HG03045 (cell line): Measurements from ENCODE around the gene CCDC201.

Experiments
- ATAC-seq: cut with Tn5 transposase; IDR thresholded peaks from one replicate; pipeline ENCODE4 v1.9.1; 2021; ENCODE audit warnings: mild to moderate bottlenecking, moderate library complexity; ENCODE audit not compliant: unreplicated experiment

The CCDC201 gene

DNA sequence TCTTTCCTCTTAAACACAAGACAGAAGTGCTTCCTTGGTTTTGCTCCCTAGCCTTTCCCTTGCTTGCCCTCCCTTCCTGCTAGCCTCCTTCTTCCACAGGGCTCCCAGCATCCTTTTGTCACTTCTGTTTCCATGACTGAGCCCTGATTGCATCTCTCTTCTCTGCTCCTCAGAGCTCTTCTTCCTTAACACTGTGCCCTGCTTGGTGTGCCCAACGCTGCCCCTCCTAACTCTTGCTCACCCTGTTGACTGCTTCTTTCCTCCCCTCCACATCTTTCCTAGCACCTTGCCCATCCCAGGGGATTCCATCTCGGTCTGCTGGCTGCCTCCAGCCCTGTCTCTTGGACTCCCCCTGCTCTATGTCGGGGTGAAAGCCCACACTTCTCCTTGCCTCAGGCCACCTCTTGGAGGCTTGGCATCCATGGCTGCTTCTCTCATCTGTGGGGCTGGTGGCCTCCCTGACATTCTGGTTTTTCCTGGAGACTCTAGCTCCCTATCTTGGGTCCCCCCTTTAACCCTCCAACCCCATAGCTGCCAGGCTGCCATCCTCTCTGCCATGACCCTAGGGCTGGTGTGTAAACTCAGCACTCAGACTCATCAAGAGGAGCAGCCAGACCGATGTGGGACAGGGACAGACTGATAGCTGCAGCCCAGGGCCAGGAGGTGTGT, 21.2 kb upstream of the CCDC201 start:
- ATAC-seq = no peak

DNA sequence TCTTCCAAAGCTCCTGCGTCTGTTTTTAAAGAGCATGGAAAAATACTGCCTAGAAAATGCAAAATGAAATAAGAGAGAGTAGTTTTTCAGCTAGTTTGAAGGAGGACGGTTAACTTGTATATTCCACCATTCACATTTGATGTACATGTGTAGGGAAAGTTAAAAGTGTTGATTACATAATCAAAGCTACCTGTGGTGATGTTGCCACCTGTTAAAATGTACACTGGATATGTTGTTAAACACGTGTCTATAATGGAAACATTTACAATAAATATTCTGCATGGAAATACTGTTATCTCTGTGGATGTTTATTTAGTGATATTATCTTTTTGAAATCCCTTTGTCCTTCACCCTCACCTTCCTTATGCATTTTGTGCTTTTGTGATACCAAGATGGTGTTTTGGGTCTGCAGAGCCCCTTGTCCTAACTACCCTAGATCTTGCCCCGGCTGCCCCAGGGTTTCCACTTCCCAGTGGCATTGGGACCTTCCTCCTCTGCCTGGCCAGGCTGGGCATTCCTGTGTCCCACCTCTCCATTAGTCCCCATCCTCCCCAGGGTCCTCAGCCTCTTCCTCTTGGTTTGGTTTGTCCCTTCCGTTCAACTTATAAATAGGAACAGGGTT, 20.6 kb upstream of the CCDC201 start:
- ATAC-seq = no peak

DNA sequence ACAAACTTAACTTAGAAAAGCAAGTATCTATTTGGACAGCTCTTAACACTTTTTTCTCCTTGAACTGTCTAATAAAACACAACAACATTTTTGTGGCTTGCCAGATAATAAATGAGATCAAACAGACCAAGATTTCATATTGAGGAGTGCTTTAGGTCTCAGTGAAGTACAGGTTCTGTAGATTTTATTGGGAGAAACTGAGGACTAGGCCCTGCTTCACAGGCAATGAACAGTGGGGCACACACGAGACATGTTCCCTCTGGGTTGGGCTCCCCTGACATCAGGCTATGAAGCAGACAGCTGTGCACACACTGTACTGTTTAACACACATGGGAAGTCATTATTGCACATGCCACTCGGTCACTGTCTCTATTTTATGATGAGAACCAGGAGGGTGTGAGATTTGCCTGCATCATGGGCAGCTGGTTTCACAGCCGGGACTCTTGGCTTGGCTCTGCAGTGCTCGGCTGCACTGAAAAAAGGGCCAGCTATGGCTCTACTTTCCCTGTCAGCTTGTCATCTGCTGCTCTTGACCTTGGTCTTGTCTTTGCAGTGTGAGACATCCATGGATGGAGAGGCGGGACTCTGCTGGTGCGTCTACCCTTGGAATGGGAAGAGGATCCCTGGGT, 19.6 kb upstream of the CCDC201 start:
- no peak for ATAC-seq

DNA sequence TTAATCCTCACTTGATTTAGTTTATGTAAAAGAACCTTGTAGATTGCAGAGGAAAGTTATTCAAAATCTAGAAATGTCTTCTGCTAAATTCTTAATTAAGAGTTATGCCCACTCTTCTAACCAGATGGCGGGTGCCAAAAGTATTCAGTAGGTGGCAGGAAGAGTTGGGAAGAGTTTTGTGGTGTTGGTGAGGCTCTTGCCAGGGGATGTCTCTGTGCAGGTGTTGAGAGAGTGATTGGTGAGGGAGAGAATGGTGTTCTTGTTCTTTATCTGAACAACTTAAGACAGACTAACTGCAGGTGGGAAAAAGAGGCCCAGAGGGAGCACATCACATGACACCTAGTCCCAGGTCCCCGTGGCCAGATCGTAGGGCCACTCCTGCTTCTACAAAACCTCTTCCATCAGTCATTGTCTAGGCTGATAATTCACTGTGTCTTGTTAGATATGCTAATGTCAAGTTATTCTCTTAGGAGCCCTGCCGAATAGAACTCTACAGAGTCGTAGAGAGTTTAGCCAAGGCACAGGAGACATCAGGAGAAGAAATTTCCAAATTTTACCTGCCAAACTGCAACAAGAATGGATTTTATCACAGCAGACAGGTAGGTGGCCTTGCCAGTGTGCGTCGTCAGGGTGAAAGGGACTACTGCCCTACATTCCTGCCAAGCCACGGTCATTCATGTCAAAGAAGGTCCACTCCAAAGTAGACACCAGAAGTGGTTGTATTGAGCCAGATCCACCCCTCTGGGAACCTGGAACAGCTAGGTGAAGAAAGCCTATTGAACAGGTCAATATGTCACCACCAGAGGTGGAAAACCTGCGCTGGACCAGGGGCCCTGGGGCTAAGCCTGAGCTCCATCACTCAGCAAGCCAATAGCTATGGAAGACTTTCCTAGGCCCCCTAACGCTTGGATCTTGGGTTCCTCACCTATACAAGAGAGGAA, 18.9 kb upstream of the CCDC201 start:
- no peak for ATAC-seq

DNA sequence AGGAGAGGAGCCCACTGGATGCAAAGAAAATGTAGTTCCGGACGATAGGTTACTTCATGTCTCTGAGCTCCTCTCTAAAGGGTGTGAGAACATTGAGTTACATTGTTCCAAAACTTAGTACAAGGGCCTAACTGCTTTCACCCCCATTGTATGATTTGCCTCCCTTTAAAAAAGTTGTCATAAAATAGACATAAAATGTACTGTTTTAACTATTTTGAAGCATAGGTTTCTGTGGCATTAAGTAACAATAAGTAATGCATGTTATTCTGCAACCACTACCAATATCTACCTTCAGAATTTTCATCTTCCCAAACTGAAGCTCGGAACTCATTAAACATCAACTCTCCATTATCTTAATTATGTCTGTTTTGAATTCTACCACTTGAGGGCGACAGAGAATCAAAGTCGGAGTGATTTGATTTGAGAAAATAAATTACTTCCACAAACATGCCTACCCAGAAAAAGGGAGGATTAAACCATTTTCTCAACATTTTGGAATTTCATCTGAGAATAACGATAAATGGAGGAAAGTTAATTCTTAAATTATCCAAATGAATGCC, 18.1 kb upstream of the CCDC201 start:
- no peak for ATAC-seq

DNA sequence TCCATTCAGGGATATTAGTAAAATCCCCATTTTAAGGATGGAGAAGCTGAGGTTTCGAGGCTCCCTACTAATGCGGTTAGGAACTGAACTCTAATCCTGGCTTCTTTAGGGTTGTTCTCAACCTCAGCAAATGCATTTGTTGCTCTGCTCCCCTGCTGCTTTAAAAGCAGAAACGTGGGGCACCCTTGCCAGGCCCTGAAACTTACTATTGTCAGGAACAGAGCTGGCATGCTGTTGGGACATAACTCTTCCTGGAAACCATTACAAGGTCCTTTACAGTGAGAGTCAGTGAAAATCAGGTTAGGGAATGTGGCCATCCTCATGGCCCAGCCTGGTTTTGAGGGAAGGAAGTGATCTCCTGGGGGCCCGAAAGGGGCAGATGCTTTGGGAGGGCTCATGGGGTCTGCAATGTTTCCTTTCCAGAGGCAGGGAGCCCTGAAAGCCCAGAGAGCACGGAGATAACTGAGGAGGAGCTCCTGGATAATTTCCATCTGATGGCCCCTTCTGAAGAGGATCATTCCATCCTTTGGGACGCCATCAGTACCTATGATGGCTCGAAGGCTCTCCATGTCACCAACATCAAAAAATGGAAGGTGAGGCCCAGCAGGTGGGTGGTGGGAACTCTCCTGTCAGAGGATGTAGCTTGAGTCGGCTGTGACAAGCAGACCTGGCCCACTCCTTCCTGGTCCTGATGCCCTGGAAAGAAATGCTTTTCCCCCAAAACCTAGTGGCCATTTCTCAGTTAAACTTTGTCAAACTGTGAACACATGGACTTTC, 17.4 kb upstream of the CCDC201 start:
- ATAC-seq = no peak

DNA sequence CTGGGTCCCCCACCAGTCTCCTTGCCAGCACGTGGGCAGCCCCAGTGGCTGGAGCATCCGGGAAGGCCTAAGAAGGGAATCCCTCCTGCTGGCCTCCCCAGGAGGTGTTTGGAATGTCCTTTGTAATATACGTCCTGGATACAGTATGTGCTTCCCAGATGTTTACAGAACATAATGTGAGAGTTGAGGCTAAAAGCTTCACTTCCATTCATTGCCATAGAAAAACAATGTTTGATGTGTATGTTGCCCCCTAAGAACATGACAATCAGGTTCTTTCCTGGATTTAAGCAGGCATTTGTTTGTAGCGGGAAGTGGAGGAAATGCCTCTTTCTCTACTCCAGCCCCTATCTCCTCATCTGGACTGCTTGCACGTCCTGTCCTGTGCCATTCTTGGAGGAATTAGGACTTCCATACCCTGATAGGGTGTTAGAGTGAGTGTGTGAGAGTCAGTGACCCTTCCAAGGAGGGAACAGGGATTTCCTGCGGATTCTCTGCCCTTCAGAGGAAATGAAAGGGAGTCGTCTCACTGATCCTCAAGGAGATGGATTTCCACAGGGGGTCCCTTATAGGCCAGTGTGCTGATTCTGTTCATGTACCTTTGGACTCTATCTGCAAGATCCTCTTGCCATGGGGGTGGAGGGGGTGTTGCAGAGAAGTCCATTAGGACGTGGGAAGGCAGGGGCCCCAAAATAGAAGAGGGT, 16.6 kb upstream of the CCDC201 start:
- ATAC-seq = no peak

DNA sequence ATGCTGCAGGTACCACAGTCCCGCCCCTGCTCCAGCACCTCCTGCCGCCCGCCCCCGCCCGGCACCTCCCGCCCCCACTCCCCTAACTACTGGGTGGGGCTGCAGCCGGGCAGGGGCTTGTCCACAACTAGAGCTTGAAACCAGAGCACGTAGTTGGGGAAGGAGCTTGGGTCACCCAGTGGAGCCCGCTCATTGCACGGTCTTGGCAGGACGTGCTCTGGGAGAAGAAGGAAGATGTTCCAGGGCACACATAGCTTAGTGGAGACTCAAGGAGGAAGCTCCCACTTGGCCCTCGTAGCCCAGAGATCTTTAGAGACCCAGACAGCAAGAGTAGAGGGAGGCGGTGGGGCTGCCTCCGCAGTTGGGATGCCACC, 16.1 kb upstream of the CCDC201 start:
- ATAC-seq = no peak

DNA sequence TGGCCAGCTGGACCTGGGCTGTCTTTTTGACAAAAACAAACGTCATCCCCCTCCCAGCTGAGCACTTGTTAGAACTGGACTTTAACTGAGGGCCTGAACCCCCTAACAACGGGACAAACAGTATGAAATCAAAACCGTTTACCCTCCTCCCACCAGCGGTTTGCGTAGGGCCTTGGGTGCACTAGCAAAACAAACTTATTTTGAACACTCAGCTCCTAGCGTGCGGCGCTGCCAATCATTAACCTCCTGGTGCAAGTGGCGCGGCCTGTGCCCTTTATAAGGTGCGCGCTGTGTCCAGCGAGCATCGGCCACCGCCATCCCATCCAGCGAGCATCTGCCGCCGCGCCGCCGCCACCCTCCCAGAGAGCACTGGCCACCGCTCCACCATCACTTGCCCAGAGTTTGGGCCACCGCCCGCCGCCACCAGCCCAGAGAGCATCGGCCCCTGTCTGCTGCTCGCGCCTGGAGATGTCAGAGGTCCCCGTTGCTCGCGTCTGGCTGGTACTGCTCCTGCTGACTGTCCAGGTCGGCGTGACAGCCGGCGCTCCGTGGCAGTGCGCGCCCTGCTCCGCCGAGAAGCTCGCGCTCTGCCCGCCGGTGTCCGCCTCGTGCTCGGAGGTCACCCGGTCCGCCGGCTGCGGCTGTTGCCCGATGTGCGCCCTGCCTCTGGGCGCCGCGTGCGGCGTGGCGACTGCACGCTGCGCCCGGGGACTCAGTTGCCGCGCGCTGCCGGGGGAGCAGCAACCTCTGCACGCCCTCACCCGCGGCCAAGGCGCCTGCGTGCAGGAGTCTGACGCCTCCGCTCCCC, 15.5 kb upstream of the CCDC201 start, which contains the start of gene IGFBP1:
Gene IGFBP1, plus strand, starts transcription at position 304 of the 808 bp plus-strand sequence. Its CDS starts 165 bp downstream, at position 469.
- ATAC-seq = no peak

DNA sequence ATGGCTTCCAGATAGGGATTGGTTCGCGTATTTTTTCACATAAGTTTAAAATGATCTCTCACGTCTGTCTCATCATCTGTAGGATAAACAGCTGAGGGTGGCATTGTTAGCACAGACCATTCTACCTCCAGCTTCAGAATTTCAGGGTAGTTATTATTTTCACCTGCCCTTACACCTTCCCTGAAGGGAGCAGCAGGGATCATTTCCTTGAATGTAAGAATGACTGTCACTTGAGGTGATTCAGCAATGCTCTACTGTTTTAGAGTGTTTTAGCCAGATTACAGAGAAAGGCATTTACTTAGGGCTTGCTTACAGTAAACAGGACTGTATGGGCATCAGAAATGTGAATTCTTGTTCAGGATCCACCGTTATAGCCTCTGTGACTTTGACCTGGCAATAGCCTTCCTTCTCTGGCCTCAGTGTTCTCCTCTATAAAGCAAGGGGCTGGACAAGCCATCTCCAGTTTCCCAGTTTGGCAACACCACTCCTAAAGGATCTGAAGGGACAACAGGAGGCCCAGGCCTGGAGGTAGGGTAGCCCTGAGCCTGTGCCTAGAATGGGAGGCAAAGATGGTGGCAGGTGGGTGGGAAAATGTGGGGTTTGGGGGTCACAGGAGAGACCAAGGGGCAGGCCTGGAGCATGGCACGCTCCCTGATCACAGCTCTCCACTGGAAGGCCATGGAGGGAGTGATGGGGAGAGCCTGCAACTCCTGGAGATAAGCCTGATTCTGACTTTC, 14.2 kb upstream of the CCDC201 start:
- ATAC-seq = no peak

DNA sequence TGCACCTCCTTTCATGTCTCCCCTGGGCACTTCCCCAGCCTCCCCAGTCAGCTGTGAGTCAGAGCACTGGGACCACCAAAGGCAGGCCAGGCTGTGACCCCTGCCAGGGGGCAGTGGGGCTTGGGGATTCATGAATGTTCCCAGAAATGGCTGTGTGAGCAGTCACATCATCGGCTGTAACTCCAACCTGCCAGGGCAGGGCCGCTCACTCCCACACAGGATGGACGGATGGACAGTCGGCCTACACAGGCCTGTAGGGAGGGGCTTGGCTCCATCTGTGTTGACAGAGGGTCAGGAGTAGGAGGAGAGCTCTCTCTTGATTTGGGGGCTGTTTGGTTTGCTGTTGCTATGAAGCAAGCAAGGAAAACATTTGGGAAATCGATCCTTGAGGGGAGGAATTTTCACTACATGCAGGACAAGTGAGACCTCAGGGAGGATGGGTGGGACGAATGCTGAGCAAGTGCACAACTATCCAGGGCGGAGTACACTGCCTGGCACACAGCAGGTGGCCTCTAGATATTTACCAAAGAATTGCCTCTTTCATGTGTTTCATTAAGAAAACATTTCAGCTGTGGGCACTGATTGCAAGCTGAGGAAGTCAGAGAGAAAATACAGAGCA, 12.5 kb upstream of the CCDC201 start:
- ATAC-seq = no peak

DNA sequence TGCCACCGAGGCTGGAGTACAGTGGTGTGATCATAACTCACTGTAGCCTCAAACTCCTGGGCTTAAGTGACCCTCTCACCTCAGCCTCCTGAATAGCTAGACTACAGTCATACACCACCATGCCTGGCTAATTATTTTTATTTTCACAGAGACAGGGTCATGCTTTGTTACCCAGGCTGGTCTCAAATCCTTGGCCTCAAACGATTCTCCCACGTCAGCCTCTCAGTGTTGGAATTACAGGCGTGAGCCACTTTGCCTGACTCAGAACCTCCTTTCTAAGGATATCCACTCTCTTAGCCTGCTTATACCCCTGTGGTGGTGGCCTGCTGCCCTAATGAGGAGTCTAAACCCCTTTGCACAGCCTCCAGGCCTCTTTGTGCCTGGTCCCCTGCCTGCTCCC, 11.3 kb upstream of the CCDC201 start:
- ATAC-seq = no peak

DNA sequence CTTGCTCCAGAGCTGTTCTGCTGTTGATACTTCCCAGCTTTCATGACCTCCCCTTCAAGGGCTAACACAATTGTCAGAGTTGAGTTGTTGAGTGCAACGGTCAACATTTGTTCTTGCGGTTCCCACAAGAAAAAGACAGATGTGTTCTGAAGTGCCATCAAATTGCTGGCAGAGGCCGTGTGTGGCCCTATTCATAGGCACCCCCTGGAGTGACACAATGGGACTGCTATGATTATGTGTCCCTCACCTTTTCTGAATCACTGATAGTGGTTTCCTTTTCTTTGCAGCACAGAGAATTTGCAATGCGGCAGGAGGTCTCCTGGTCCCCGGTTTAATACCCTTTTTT, 9.6 kb upstream of the CCDC201 start:
- no peak for ATAC-seq

DNA sequence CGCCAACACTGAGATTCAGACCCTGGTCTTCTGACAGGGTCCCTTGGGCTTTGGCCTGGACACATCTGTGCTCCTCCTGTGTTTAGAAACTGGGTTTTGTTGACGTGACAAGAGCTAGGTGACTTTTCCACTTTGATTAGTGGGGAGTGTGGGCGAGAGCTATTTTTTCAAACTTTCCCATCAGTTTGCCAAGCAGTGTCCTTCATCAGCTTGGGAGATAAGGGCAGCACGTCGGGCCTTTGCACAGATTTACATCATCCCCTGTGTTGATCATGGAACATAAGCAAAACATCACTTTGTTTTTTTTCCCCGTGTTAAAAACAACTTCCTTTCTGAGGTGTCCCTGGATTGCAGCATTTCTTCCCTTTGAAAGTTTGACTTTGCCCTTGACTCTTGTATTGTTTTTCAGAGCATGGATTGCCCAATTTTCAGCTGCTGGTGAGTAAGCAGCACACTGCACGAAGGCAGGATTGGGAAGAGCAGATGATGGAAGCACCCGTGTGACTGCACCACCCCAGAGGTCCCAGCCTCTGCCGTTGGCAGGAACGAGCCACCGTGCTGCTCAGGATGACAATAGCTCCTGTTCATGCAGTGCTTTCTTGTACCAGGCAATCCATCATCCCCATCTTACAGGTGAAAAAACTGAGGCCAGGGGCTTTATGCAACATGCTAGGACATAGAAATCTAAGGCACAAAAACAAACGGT, 9.0 kb upstream of the CCDC201 start:
- no peak for ATAC-seq

DNA sequence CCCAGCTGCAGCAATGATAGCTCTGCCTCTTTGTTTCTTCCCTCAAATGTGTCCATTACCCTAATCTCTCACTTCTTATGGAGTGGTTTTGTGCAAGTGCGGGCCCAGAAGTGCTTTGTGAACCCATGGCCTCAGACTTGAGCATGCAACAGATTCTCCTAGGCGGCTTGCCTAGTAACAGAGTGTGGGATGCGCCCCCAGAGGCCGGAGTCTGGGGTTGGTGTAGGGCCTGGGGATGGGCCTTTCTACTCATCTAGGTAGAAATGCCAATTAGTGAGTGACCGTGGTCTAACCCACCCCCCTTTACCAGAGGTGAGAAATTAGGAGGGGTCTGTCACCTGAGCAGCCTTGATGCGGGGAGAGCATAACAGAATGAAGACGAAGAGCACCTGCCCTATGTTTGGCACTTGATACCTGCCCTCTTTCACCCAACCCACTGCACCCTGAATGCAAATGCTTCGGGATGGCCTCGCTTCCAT, 8.4 kb upstream of the CCDC201 start:
- no peak for ATAC-seq

DNA sequence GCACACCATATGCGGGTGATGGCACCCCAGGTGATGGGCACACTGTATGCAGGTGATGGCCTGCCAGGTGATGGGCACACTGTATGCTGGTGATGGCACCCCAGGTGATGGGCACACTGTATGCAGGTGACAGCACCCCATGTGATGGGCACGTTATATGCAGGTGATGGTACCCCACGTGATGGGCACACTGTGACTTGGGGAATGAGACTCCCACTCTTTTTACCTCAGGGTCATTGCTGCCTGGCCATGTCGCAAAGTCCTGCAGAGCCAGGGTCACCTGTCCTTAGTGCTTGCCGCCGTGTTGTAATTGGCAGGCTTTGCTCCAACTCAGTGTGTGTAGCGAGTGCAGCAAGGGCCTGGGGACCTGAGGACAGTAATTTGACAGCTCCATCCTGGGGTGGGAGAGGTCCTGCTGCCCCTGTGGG, 7.6 kb upstream of the CCDC201 start:
- ATAC-seq = no peak
